Measurements from ENCODE around the gene SESN3.
"Not testable (repeated sequence)": the region's sequence is repeated elsewhere in the genome, so short reads cannot be mapped to it uniquely, and the experiment has no call there.

SESN3 gene

GRCh38 chr11:95218149-95218548 is 12.9 kb downstream of the SESN3 start:
- TF ChIP-seq CTCF (IDR thresholded peaks at IDR 0.05; ENCODE audit: control insufficient read depth, extremely low read depth, insufficient read depth): no peak
- no peak overlapping the region for H3K4me3 ChIP-seq (ENCODE audit: low read depth, low read length)
- no peak for DNase-seq (ENCODE audit: low read depth)

DNA sequence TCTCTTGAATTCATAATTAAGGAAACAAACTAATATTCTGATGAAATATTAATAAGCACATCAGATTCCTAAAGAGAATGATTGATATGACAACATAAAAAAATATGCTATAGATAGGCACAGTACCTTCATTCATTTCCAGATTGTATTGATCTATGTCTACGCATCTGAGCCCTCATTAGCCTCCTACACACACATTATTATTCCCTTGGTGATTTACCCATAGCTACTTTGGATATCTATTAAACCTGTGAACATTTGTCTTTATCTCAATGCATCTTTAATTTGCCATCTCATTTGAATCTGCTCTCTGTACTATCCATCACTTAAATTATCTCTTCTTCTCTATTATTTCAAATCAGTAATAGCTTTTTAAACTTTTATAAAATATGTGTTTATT is 18.4 kb downstream of the SESN3 start:
- no peak for TF ChIP-seq CTCF (IDR thresholded peaks at IDR 0.05; ENCODE audit: control insufficient read depth, extremely low read depth, insufficient read depth)
- no peak overlapping the region for H3K4me3 ChIP-seq (ENCODE audit: low read depth, low read length)
- DNase-seq (ENCODE audit: low read depth): no peak

GRCh38 chr11:95209535-95209934 is 21.5 kb downstream of the SESN3 start:
- not testable (repeated sequence) for H3K4me3 ChIP-seq (ENCODE audit: low read depth, low read length); DNase-seq (ENCODE audit: low read depth)

- no peak for TF ChIP-seq CTCF (IDR thresholded peaks at IDR 0.05; ENCODE audit: control insufficient read depth, extremely low read depth, insufficient read depth)
- DNase-seq (ENCODE audit: low read depth): no peak
- H3K4me3 ChIP-seq (ENCODE audit: low read depth, low read length): no peak overlapping the region
Measured at GRCh38 chr11:95200781-95201457, 30.1 kb downstream of the SESN3 start.

- TF ChIP-seq CTCF (IDR thresholded peaks at IDR 0.05; ENCODE audit: control insufficient read depth, extremely low read depth, insufficient read depth): no peak
- no peak overlapping the region for H3K4me3 ChIP-seq (ENCODE audit: low read depth, low read length)
- no peak for DNase-seq (ENCODE audit: low read depth)
Measured at GRCh38 chr11:95195831-95196230, 35.2 kb downstream of the SESN3 start.

DNA sequence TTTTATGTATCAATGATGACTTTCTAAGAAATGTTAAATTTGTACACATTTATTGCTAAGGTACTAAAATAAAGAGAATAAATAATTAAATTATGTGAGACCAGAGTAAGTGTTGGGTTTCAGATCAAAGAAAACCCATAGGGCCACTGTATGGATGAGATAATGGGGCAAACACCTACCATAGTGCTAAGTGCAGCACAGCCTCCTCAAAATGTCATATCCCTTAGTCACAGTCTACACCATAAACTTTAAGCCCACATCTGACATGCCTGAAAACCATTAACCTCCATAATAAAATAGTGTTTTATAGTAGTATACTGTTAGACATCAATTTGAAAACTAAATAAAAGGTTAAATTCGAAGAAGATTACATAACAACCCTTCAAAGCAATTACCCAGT is 37.5 kb downstream of the SESN3 start:
- DNase-seq (ENCODE audit: low read depth): no peak

GRCh38 chr11:95192717-95193116 is 38.3 kb downstream of the SESN3 start:
- H3K4me3 ChIP-seq (ENCODE audit: low read depth, low read length): no peak overlapping the region
- no peak for TF ChIP-seq CTCF (IDR thresholded peaks at IDR 0.05; ENCODE audit: control insufficient read depth, extremely low read depth, insufficient read depth)
- no peak for DNase-seq (ENCODE audit: low read depth)

More for the DNA sequence above, 37.5 kb downstream of the SESN3 start:
- H3K4me3 ChIP-seq (ENCODE audit: low read depth, low read length): no peak overlapping the region
- TF ChIP-seq CTCF (IDR thresholded peaks at IDR 0.05; ENCODE audit: control insufficient read depth, extremely low read depth, insufficient read depth): no peak

Data from LNCaP clone FGC (cell line).